ENCODE results near the gene C17orf113. TPM values are rescaled to one million over a fixed set of nuclear protein-coding genes. Genes with fewer than 3 reads are reported as not detected.
A peak's percentile ranks its signal among the peaks of the same experiment; 100 is the strongest.

Gene C17orf113
- total RNA-seq, 6 experiments from 2014 or later = 0.07 to 0.10 (median 0.08) TPM; not detected in 2

DNA sequence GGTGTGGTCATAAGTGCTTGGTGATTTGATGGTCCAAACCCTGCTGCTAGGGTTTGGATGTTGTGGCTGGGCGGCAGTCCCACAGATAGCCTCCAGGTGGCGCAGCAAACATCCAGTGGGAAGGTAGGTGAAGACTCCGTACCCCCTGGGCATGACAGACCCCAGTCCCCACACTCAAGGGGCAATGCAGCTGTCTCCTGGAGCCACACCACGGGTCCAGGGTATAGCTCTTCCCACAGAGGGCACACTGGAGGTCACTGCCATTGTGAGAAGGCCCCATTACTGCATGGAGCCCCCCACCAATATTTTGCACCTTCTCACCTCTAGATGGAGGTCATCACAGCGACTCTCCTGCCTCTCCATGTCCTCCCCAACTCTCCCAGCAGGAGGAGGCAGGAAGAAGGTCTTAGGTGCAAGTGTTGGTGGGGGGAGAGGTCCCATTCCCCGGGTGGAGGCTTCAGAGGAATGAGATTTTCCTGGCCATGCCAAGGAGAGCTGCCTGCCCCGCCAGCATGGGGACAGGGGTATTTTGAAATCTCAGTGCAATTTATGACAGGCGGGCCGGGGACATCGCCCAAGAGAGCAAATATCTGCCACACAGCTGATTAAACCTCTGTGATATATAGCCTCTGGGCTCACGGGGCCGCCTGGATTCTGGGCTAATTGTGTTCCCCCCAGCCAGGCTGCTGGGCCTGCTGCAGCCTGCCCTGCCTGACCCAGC, 17.1 kb upstream of the C17orf113 start:
- peak; percentile 30 for DNase-seq
- H3K36me3 Mint-ChIP-seq (ENCODE audit: low read depth) = no peaks in the 10 kb centered on the region
- peak; percentile 92 for TF ChIP-seq CTCF (IDR thresholded peaks at IDR 0.05)
- no peak overlapping the region for H3K27ac Mint-ChIP-seq
- H3K4me1 Mint-ChIP-seq (ENCODE audit: low read depth) = no peaks in the 10 kb centered on the region
- H3K4me3 Mint-ChIP-seq = no peak overlapping the region
- H3K9me3 Mint-ChIP-seq = no peaks in the 10 kb centered on the region
- peaks cover 39% of the 10 kb centered on the region for H3K27me3 Mint-ChIP-seq (ENCODE audit: insufficient read depth)

- no peak overlapping the region for H3K4me3 Mint-ChIP-seq
- H3K9me3 Mint-ChIP-seq = no peaks in the 10 kb centered on the region
- no peaks in the 10 kb centered on the region for H3K36me3 Mint-ChIP-seq (ENCODE audit: low read depth)
- no peak for DNase-seq
- no peak overlapping the region for H3K27ac Mint-ChIP-seq
- peaks cover 37% of the 10 kb centered on the region for H3K27me3 Mint-ChIP-seq (ENCODE audit: insufficient read depth)
- no peaks in the 10 kb centered on the region for H3K4me1 Mint-ChIP-seq (ENCODE audit: low read depth)
- no peak for TF ChIP-seq CTCF (IDR thresholded peaks at IDR 0.05)
These were observed 14.8 kb upstream of the C17orf113 start for GRCh38 chr17:42065201-42065600.

GRCh38 chr17:42062681-42063080, 12.3 kb upstream of the C17orf113 start:
- no peak overlapping the region for H3K27ac Mint-ChIP-seq
- DNase-seq = no peak
- no peak overlapping the region for H3K4me3 Mint-ChIP-seq
- TF ChIP-seq CTCF (IDR thresholded peaks at IDR 0.05) = no peak
- H3K27me3 Mint-ChIP-seq (ENCODE audit: insufficient read depth) = peaks cover 28% of the 10 kb centered on the region
- H3K9me3 Mint-ChIP-seq = no peaks in the 10 kb centered on the region
- no peaks in the 10 kb centered on the region for H3K36me3 Mint-ChIP-seq (ENCODE audit: low read depth)
- no peaks in the 10 kb centered on the region for H3K4me1 Mint-ChIP-seq (ENCODE audit: low read depth)

DNA sequence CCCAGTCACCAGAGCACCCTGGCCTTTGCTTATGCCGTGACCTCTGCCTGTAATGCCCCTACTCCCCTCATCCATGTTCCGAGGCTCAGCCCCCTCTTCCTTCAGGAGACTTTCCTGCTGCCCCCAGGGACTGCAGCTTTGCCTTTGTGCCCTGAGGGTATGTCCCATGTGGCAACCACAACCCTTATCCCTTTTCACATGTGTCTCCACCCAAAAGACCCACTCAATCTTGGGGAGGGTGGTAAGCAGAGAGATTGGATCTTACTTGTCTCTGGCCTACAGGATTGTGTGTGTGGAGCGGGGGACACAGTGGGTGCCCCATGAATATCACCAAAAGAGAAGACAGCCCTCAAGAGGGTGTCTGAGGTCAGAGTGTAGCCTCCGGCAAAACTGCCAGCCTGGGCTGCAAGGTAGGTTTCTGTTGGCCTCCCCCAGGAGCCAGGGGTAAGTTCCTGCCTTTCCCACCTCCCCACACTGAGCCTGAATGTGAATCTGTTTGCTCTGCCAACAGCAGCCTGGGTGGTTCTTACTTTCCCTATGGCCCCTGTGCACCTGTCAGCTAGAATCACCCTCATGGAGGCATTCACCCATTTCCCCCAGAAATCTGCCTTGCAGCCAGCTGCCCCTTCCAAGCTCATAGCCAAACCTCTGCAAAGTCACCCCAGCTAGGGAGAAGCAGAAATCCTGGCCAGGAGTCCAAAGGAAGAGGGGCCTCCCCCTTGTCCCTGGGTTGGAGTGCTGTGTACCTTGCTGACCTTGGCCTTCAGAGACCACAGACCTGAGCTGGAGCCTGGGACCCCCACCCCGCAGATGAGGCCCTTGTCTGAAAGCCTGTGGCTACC, 11.5 kb upstream of the C17orf113 start:
- Mint-ChIP-seq H3K4me3 (no peak overlapping the region), H3K9me3 (no peaks in the 10 kb centered on the region), H3K27ac (no peak overlapping the region), H3K27me3 (ENCODE audit: insufficient read depth) (peaks cover 31% of the 10 kb centered on the region), H3K36me3 (ENCODE audit: low read depth) (no peaks in the 10 kb centered on the region), H3K4me1 (ENCODE audit: low read depth) (no peaks in the 10 kb centered on the region)
- TF ChIP-seq CTCF (IDR thresholded peaks at IDR 0.05) = no peak
- DNase-seq = no peak

- no peaks in the 10 kb centered on the region for H3K9me3 Mint-ChIP-seq
- TF ChIP-seq CTCF (IDR thresholded peaks at IDR 0.05) = no peak
- DNase-seq = no peak
- H3K27ac Mint-ChIP-seq = no peak overlapping the region
- peaks cover 9% of the 10 kb centered on the region for H3K4me1 Mint-ChIP-seq (ENCODE audit: low read depth)
- no peak overlapping the region for H3K4me3 Mint-ChIP-seq
- no peaks in the 10 kb centered on the region for H3K36me3 Mint-ChIP-seq (ENCODE audit: low read depth)
- peaks cover 38% of the 10 kb centered on the region for H3K27me3 Mint-ChIP-seq (ENCODE audit: insufficient read depth)
These were observed 9.8 kb upstream of the C17orf113 start for GRCh38 chr17:42060231-42060630.

Measured in HFFc6 (cell line).